ENCODE results near the gene LIPE.
A peak's percentile ranks its signal among the peaks of the same experiment; 100 is the strongest.

Gene LIPE

GRCh38 chr19:42360787-42361544 lies 66.2 kb downstream of the LIPE start:
- Histone ChIP-seq H3K9me2 (replicated peaks; ENCODE audit: control insufficient read depth, low read length) (no peaks in the 10 kb centered on the region), H3K27ac (ENCODE audit: low read depth, low read length) (no peak overlapping the region), H3K4me1 (ENCODE audit: control insufficient read depth, low read length) (peaks cover 22% of the 10 kb centered on the region), H3K9me3 (ENCODE audit: control insufficient read depth, insufficient read depth, low read length) (peaks cover 11% of the 10 kb centered on the region; the same call in 1 of the 2 replicates), H3F3A (ENCODE audit: control insufficient read depth, insufficient read depth) (peaks cover 6% of the 10 kb centered on the region; the same call in 1 of the 2 replicates), H4K20me1 (ENCODE audit: control insufficient read depth, insufficient read depth, low read depth, low read length) (no peaks in the 10 kb centered on the region), H3K36me3 (ENCODE audit: control insufficient read depth, low read length) (peaks cover 17% of the 10 kb centered on the region), H3K4me2 (ENCODE audit: low read length) (no peak overlapping the region), H3K27me3 (ENCODE audit: control insufficient read depth, low read length) (no peaks in the 10 kb centered on the region), H3K4me3 (ENCODE audit: low read length) (no peak overlapping the region), H3K79me2 (ENCODE audit: control insufficient read depth, low read length) (no peaks in the 10 kb centered on the region)
- peak; percentile 9 for TF ChIP-seq CTCF (IDR thresholded peaks at IDR 0.05; ENCODE audit: low read depth, low read length, poor library complexity, severe bottlenecking)
- no peak for TF ChIP-seq EZH2phosphoT487 (IDR thresholded peaks at IDR 0.05; ENCODE audit: borderline replicate concordance, low read length)

GRCh38 chr19:42357290-42357689 lies 69.9 kb downstream of the LIPE start:
- Histone ChIP-seq H3K27ac (ENCODE audit: low read depth, low read length) (no peak overlapping the region), H4K20me1 (ENCODE audit: control insufficient read depth, insufficient read depth, low read depth, low read length) (no peaks in the 10 kb centered on the region), H3K9me2 (replicated peaks; ENCODE audit: control insufficient read depth, low read length) (no peaks in the 10 kb centered on the region), H3K36me3 (ENCODE audit: control insufficient read depth, low read length) (peaks cover 5% of the 10 kb centered on the region; the same call in 1 of the 2 replicates), H3K27me3 (ENCODE audit: control insufficient read depth, low read length) (no peaks in the 10 kb centered on the region), H3K4me1 (ENCODE audit: control insufficient read depth, low read length) (no peaks in the 10 kb centered on the region), H3K79me2 (ENCODE audit: control insufficient read depth, low read length) (no peaks in the 10 kb centered on the region), H3F3A (ENCODE audit: control insufficient read depth, insufficient read depth) (peaks cover 6% of the 10 kb centered on the region; the same call in 1 of the 2 replicates), H3K9me3 (ENCODE audit: control insufficient read depth, insufficient read depth, low read length) (no peaks in the 10 kb centered on the region), H3K4me3 (ENCODE audit: low read length) (no peak overlapping the region), H3K4me2 (ENCODE audit: low read length) (no peak overlapping the region)
- no peak for TF ChIP-seq EZH2phosphoT487 (IDR thresholded peaks at IDR 0.05; ENCODE audit: borderline replicate concordance, low read length)
- no peak for TF ChIP-seq CTCF (IDR thresholded peaks at IDR 0.05; ENCODE audit: low read depth, low read length, poor library complexity, severe bottlenecking)

GRCh38 chr19:42356686-42357085 lies 70.5 kb downstream of the LIPE start:
- Histone ChIP-seq H3K27ac (ENCODE audit: low read depth, low read length) (no peak overlapping the region), H3K9me2 (replicated peaks; ENCODE audit: control insufficient read depth, low read length) (no peaks in the 10 kb centered on the region), H3K4me3 (ENCODE audit: low read length) (no peak overlapping the region), H3K4me1 (ENCODE audit: control insufficient read depth, low read length) (no peaks in the 10 kb centered on the region), H3K36me3 (ENCODE audit: control insufficient read depth, low read length) (peaks cover 5% of the 10 kb centered on the region; the same call in 1 of the 2 replicates), H3F3A (ENCODE audit: control insufficient read depth, insufficient read depth) (peaks cover 6% of the 10 kb centered on the region; the same call in 1 of the 2 replicates), H3K4me2 (ENCODE audit: low read length) (no peak overlapping the region), H3K27me3 (ENCODE audit: control insufficient read depth, low read length) (no peaks in the 10 kb centered on the region), H3K79me2 (ENCODE audit: control insufficient read depth, low read length) (no peaks in the 10 kb centered on the region), H3K9me3 (ENCODE audit: control insufficient read depth, insufficient read depth, low read length) (no peaks in the 10 kb centered on the region), H4K20me1 (ENCODE audit: control insufficient read depth, insufficient read depth, low read depth, low read length) (no peaks in the 10 kb centered on the region)
- TF ChIP-seq CTCF (IDR thresholded peaks at IDR 0.05; ENCODE audit: low read depth, low read length, poor library complexity, severe bottlenecking) = no peak
- no peak for TF ChIP-seq EZH2phosphoT487 (IDR thresholded peaks at IDR 0.05; ENCODE audit: borderline replicate concordance, low read length)
